Coronary artery (tissue), 2 donors: Measurements from ENCODE around the gene CDK6.
"Not testable (repeated sequence)": the region's sequence is repeated elsewhere in the genome, so short reads cannot be mapped to it uniquely, and the experiment has no call there.

Experiments
- DNase-seq: peaks from one replicate; pipeline ENCODE4 v3.0.0-alpha.2; 2017; ENCODE audit warnings: low spot score
- H3K27ac ChIP-seq, 2 donors: fragments of 200-600 bp; sonication (generic); one replicate each; pipeline ENCODE4 v1.5.1; 2016 to 2019
- H3K4me3 ChIP-seq: fragments of 200-600 bp; sonication (generic); 2 replicates; pipeline ENCODE4 v1.5.1; 2016; ENCODE audit warnings: mild to moderate bottlenecking, moderate library complexity
- TF ChIP-seq, protein P1 (sequence below): fragments of 200-600 bp; sonication (generic); IDR thresholded peaks from one replicate; pipeline ENCODE4 v1.5.1; 2019; ENCODE audit warnings: antibody characterized with exemption

Gene CDK6

DNA sequence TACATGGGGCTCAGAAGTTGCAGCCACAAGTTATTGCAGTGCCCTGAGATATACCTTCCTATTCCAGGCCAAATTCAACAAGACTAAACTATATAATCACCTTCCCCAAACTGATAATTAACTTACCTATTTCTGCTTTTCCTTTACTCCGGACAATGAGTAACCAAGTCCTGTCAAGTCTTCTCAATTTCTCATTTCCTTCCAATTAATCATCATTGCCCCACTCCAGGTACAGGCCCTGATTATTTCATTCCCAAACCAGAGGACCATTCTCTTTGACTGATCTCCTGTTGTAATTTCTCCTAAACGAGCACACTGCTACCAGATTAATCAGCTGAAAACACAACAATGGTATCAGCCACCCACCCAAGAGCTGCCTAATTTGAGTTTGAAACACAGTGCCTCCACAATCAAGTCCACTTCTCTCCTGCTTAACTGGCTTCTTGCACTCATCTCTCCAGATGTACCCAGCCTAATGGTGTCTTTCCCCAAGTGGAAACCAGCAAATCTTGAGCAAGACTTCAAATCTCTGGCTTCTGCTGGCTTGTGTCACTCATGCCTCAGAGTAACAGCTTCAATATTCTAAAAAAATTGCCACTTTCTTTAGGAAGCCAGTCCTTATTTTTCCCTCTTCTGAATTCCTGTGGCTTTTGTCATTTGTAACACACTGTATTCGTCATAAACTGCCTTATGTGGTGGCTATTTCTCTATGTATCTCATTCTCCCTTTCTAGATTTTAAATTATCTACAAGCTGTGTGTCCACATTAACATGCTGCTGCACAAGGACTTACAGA is 89.1 kb downstream of the CDK6 start:
- DNase-seq: no peak
- H3K27ac ChIP-seq: no peak overlapping the region
- no peak overlapping the region for H3K4me3 ChIP-seq
- TF ChIP-seq, protein P1, sequence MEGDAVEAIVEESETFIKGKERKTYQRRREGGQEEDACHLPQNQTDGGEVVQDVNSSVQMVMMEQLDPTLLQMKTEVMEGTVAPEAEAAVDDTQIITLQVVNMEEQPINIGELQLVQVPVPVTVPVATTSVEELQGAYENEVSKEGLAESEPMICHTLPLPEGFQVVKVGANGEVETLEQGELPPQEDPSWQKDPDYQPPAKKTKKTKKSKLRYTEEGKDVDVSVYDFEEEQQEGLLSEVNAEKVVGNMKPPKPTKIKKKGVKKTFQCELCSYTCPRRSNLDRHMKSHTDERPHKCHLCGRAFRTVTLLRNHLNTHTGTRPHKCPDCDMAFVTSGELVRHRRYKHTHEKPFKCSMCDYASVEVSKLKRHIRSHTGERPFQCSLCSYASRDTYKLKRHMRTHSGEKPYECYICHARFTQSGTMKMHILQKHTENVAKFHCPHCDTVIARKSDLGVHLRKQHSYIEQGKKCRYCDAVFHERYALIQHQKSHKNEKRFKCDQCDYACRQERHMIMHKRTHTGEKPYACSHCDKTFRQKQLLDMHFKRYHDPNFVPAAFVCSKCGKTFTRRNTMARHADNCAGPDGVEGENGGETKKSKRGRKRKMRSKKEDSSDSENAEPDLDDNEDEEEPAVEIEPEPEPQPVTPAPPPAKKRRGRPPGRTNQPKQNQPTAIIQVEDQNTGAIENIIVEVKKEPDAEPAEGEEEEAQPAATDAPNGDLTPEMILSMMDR: no peak

- H3K4me3 ChIP-seq: no peak overlapping the region
- DNase-seq: no peak
- TF ChIP-seq, protein P1: no peak
- H3K27ac ChIP-seq: no peak overlapping the region
Observed at GRCh38 chr7:92745241-92745640, 91.1 kb downstream of the CDK6 start.

DNA sequence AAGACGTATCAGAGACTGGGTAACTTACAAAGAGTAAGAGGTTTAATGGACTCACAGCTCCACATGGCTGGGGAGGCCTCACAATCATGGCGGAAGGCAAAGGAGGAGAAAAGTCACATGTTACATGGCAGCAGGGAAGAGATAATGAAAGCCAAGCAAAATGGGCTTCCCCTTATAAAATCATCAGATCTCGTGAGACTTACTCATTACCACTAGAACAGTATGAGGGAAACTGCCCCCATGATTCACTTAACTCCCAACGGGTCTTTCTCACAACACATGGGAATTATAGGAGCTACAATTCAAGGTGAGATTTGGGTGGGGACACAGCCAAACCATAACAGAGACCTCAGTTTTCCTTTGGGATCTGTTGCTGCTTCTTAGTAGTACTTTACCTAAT is 92.2 kb downstream of the CDK6 start:
- not testable (repeated sequence) for H3K4me3 ChIP-seq, H3K27ac ChIP-seq, DNase-seq

GRCh38 chr7:92742186-92742585 is 94.2 kb downstream of the CDK6 start:
- Histone ChIP-seq H3K27ac (no peak overlapping the region), H3K4me3 (no peak overlapping the region)
- TF ChIP-seq, protein P1: no peak
- no peak for DNase-seq

DNA sequence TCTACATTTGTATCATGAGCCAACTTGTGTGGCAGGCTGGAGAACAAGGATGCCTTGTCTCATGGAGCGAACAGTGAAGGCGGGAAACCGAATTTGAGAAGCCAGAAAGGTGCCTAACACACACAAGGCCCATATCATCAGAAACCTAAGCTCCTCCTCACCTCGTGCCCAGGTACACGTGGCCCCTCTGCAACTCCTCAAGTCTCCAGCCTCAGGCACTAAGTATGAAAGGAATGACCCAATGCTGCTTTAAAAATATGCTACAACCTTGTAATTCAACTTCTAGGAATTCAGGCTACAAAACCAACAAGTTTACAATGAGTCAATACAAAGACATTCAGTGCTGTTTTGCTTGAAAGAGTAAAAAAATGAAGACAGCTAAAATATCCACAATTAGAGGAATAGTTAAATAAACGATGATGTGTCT is 95.7 kb downstream of the CDK6 start:
- TF ChIP-seq, protein P1: no peak
- Histone ChIP-seq H3K27ac (no peak overlapping the region), H3K4me3 (no peak overlapping the region)
- no peak for DNase-seq

DNA sequence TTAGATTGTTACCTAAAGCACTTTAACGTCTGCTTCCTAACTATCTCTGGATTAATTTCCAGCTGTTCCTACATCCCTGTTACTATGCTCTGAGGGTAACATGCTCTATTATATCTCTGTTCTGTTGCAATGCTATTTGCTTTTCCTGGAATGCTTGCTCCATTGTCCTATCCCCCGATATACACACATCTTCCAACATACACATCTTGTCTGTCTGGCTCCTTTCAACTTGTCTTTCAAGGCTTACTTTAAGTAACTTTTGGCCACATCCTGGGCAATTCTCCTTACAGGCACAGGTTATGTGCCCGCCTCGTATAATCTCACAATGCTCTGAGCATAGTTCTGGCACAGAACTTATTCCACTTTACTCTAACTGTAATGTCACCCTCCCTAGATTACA is 96.2 kb downstream of the CDK6 start:
- TF ChIP-seq, protein P1: no peak
- DNase-seq: no peak
- no peak overlapping the region for H3K27ac ChIP-seq
- no peak overlapping the region for H3K4me3 ChIP-seq

DNA sequence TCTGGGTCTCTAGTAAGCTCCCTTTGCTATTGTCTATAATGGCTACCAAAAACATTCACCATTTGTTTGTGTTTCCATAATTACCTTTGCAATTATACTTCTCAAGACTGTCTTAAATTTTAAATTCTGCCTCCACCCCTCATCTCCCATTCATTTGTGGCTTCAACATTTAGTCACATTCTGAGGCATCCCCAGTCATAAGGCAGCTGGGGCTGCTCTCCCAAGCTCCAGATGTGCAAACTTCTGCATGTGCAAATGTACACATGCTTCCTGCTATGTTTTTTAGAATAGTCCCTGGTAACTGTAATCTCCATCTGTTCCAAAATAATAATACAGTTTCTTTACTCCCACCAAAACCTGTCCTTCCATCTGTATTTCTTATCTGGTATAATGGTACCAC is 97.3 kb downstream of the CDK6 start:
- TF ChIP-seq, protein P1: no peak
- H3K27ac ChIP-seq: no peak overlapping the region
- no peak overlapping the region for H3K4me3 ChIP-seq
- DNase-seq: no peak
